K562 (cell line): Measurements from ENCODE around the gene GSTO2.
"Not testable (repeated sequence)": the region's sequence is repeated elsewhere in the genome, so short reads cannot be mapped to it uniquely, and the experiment has no call there.

Experiments used
- CHD1 ChIP-seq: fragments of 200-600 bp; sonication (generic); IDR thresholded peaks from one replicate; pipeline ENCODE4 v1.6.1; 2012; ENCODE audit warnings: mild to moderate bottlenecking, moderate library complexity, low read length, inconsistent platforms
- ELF2 ChIP-seq: fragments of 250-450 bp; sonication (Bioruptor Pico); IDR thresholded peaks from 2 replicates; pipeline ENCODE4 v1.5.0; 2021; ENCODE audit warnings: mild to moderate bottlenecking
- FOXM1 ChIP-seq, 2 experiments: fragments of 450-650 bp in 1 of 2; sonication (generic) in 1 of 2; formaldehyde crosslinking in 1 of 2; IDR thresholded peaks; 2 replicates each; pipeline versions ENCODE4 v1.6.1 to v1.9.0; 2017 to 2022; ENCODE audit warnings: low read depth in 2 of 2, mild to moderate bottlenecking in 2 of 2, missing genetic modification reagents in 1 of 2, moderate library complexity in 1 of 2
- NR1H2 ChIP-seq: sonication (generic); formaldehyde crosslinking; IDR thresholded peaks from 2 replicates; pipeline ENCODE4 v1.4.0; 2020; ENCODE audit warnings: mild to moderate bottlenecking, missing genetic modification reagents
- SPI1 ChIP-seq: IDR thresholded peaks from 2 replicates; pipeline ENCODE4 v1.6.1; 2011; ENCODE audit warnings: low read depth, low read length, control low read depth, borderline replicate concordance
- SRSF1 ChIP-seq: fragments of 200-400 bp; formaldehyde crosslinking; IDR thresholded peaks from 2 replicates; pipeline ENCODE4 v1.6.1; 2017; ENCODE audit warnings: mild to moderate bottlenecking, low read depth, low read length, moderate library complexity
- TEAD4 ChIP-seq, 2 experiments: sonication (generic) in 1 of 2; formaldehyde crosslinking in 1 of 2; IDR thresholded peaks; 2 replicates each; pipeline versions ENCODE4 v1.6.1 to v1.8.0; 2012 to 2022; ENCODE audit warnings: borderline replicate concordance in 1 of 2, inconsistent platforms in 1 of 2, low read length in 1 of 2, mild to moderate bottlenecking in 1 of 2, missing genetic modification reagents in 1 of 2
- ZNF133 ChIP-seq: fragments of 250-450 bp; sonication (Bioruptor Pico); IDR thresholded peaks from 2 replicates; pipeline ENCODE4 v1.4.0; 2020; ENCODE audit warnings: mild to moderate bottlenecking
- TF ChIP-seq, protein P1 (sequence below): fragments of 450-650 bp; formaldehyde crosslinking; IDR thresholded peaks from 2 replicates; pipeline ENCODE4 v1.4.0; 2020; ENCODE audit warnings: mild to moderate bottlenecking, moderate library complexity

DNA sequence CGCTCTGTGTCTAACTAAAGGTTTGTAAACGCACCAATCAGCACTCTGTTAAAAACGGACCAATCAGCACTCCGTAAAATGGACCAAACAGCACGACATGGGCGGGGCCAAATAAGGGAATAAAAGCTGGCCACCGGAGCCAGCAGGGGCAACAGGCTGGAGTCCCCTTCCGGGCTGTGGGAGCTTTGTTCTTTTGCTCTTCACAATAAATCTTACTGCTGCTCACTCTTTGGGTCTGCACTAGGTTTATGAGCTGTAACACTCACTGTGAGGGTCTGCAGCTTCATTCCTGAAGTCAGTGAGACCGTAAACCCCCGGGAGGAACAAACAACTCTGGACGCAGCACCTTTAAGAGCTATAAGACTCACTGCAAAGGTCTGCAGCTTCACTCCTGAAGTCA, 20.1 kb upstream of the GSTO2 start:
- not testable (repeated sequence) for TF ChIP-seq FOXM1 (IDR thresholded peaks at IDR 0.05; ENCODE audit: low read depth); FOXM1 (CRISPR knock-in tag; IDR thresholded peaks at IDR 0.05; ENCODE audit: low read depth); TEAD4 (IDR thresholded peaks at IDR 0.05; ENCODE audit: low read length); TEAD4 (CRISPR knock-in tag; IDR thresholded peaks at IDR 0.05; ENCODE audit: borderline replicate concordance); ZNF133; CHD1; SRSF1; SPI1; ELF2 (CRISPR knock-in tag); NR1H2
- TF ChIP-seq, protein P1, sequence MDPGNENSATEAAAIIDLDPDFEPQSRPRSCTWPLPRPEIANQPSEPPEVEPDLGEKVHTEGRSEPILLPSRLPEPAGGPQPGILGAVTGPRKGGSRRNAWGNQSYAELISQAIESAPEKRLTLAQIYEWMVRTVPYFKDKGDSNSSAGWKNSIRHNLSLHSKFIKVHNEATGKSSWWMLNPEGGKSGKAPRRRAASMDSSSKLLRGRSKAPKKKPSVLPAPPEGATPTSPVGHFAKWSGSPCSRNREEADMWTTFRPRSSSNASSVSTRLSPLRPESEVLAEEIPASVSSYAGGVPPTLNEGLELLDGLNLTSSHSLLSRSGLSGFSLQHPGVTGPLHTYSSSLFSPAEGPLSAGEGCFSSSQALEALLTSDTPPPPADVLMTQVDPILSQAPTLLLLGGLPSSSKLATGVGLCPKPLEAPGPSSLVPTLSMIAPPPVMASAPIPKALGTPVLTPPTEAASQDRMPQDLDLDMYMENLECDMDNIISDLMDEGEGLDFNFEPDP (CRISPR knock-in tag), result not testable (repeated sequence)
